Kidney (tissue), 14 donors: ENCODE data around the gene OXLD1. TPM values are rescaled to one million over a fixed set of nuclear protein-coding genes. Genes with fewer than 3 reads are reported as not detected.

Experiments used
- DNase-seq, 5 donors: peaks; one replicate each; pipeline ENCODE4 v3.0.0-alpha.2; 2013 to 2020
- FAIRE-seq: peaks from 2 replicates; lab custom pipeline; 2012; peaks lifted over from hg19 to GRCh38; lab: Jason Lieb, UNC
- H3K27ac ChIP-seq, 2 donors: one replicate each; pipeline ENCODE4 v1.7.0; 2013; ENCODE audit warnings: low read depth in 2 of 2, low read length in 2 of 2, inconsistent platforms in 1 of 2
- H3K27me3 ChIP-seq: one replicate; pipeline ENCODE4 v1.7.1; 2013; ENCODE audit warnings: low read length, inconsistent platforms; ENCODE audit not compliant: control insufficient read depth, insufficient read depth
- H3K36me3 ChIP-seq, 3 donors: one replicate each; pipeline versions ENCODE4 v1.7.0 to v1.7.1; 2013; ENCODE audit warnings: low read length in 3 of 3, control low read depth in 1 of 3, inconsistent platforms in 1 of 3; ENCODE audit not compliant: insufficient read depth in 3 of 3, control insufficient read depth in 2 of 3
- H3K4me1 ChIP-seq, 3 donors: one replicate each; pipeline versions ENCODE4 v1.7.0 to v1.7.1; 2013; ENCODE audit warnings: low read length in 3 of 3, inconsistent platforms in 1 of 3, low read depth in 1 of 3; ENCODE audit not compliant: control insufficient read depth in 2 of 3, insufficient read depth in 2 of 3
- H3K4me3 ChIP-seq, 3 donors: one replicate each; pipeline versions ENCODE4 v1.7.0 to v1.8.1; 2013; ENCODE audit warnings: low read length in 3 of 3, control low read depth in 1 of 3, inconsistent platforms in 1 of 3
- H3K9ac ChIP-seq, 3 donors: one replicate each; pipeline versions ENCODE4 v1.7.0 to v1.7.1; 2013; ENCODE audit warnings: low read length in 3 of 3, control low read depth in 1 of 3, inconsistent platforms in 1 of 3
- H3K9me3 ChIP-seq, 3 donors: one replicate each; pipeline versions ENCODE4 v1.7.0 to v1.7.1; 2013; ENCODE audit warnings: low read length in 3 of 3, control low read depth in 1 of 3, inconsistent platforms in 1 of 3; ENCODE audit not compliant: control insufficient read depth in 2 of 3, insufficient read depth in 1 of 3
- intact Hi-C: fragments of 100-400 bp; cut with DNase I; formaldehyde crosslinking; loops from one replicate; pipeline ENCODE4 v1.11.1; 2022
- polyA plus RNA-seq: library from polyadenylated mRNA; stranded (reverse); fragments of 350-450 nt; fragmentation: Illumina TruSeq; extraction: RNeasy Lipid Tissue Mini Kit (QIAGEN cat#74804); gene quantifications from one replicate; pipeline ENCODE4 v1.2.3, GENCODE V29; 2014; ENCODE audit warnings: low read depth, low replicate concordance; ENCODE audit not compliant: insufficient read depth
- total RNA-seq: library from RNA; stranded (reverse); fragmentation: NEBNext Ultra II Directional; extraction: Animal tissue kit (Norgen Biotek cat#: 25700); gene quantifications from one replicate; pipeline ENCODE4 v1.2.1, GENCODE V29; 2021
- TF ChIP-seq, protein P1 (sequence below): IDR thresholded peaks from 3 replicates; pipeline ENCODE4 v1.5.1; 2012; ENCODE audit warnings: mild to moderate bottlenecking, moderate library complexity, borderline replicate concordance; ENCODE audit not compliant: insufficient read depth; ENCODE audit errors: extremely low read depth
- donor health status: control.
- donor health status: control.
- donor health status: control.
- donor health status: control.
- donor health status: control.
- donor health status: DM: yes; HTN: yes; CAD: no.
- donor health status: Normal renal cell carcinoma (clear cell type).

OXLD1 gene
- total and polyA plus RNA-seq, 2 donors from 2014 or later: 28.2 to 51.9 TPM

DNA sequence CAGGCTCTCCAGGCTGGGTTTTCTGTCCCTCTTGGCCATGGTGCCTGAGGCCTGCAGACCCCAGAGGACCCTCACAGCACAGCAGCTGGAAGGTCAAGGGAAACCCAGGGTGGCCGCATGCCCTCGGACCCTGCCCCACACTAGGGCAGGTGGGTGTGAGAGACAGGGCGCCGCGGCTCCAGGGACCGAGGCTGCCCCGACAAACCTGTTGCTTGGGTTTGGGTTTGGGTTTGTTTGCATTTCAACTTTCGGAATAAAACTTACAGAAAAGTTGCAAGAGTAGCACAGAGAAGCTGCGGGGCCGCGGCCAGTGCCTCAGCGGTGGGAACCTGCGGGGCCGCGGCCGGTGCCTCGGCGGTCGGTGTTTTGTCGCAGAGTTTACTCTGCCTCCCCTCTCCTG lies 25.2 kb upstream of the OXLD1 start:
- Histone ChIP-seq H3K27ac (no peak overlapping the region), H3K36me3 (peaks cover 0 to 49% (median 31%) of the 10 kb centered on the region in 3 donors), H3K4me3 (no peak overlapping the region), H3K9me3 (no peaks in the 10 kb centered on the region), H3K27me3 (no peaks in the 10 kb centered on the region), H3K9ac (no peak overlapping the region), H3K4me1 (no peaks in the 10 kb centered on the region)
- intact Hi-C loops: no loop called here
- TF ChIP-seq, protein P1, sequence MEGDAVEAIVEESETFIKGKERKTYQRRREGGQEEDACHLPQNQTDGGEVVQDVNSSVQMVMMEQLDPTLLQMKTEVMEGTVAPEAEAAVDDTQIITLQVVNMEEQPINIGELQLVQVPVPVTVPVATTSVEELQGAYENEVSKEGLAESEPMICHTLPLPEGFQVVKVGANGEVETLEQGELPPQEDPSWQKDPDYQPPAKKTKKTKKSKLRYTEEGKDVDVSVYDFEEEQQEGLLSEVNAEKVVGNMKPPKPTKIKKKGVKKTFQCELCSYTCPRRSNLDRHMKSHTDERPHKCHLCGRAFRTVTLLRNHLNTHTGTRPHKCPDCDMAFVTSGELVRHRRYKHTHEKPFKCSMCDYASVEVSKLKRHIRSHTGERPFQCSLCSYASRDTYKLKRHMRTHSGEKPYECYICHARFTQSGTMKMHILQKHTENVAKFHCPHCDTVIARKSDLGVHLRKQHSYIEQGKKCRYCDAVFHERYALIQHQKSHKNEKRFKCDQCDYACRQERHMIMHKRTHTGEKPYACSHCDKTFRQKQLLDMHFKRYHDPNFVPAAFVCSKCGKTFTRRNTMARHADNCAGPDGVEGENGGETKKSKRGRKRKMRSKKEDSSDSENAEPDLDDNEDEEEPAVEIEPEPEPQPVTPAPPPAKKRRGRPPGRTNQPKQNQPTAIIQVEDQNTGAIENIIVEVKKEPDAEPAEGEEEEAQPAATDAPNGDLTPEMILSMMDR: no peak
- FAIRE-seq (no peak), DNase-seq (no peak)

DNA sequence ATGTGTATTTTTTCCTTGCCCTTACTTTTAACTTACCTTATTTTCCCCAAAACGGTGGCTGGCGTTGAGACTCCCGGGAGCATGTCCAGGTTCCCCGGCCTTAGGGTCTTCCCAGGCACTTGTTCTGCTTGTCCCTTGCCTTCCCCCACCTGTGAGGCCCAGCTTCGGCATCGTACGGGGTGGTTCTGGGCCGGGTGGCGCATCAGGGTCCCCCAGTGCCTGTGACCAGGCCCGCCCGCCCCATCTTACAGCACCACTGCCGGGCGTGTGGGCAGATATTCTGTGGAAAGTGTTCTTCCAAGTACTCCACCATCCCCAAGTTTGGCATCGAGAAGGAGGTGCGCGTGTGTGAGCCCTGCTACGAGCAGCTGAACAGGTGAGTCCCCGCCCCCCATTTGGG lies 24.8 kb upstream of the OXLD1 start:
- Histone ChIP-seq H3K9me3 (no peaks in the 10 kb centered on the region), H3K27ac (no peak overlapping the region), H3K4me1 (no peaks in the 10 kb centered on the region), H3K9ac (no peak overlapping the region), H3K36me3 (peaks cover 0 to 53% (median 35%) of the 10 kb centered on the region in 3 donors), H3K4me3 (no peak overlapping the region), H3K27me3 (no peaks in the 10 kb centered on the region)
- FAIRE-seq (no peak), DNase-seq (peak in 1 of 5 donors; percentile 71)
- TF ChIP-seq, protein P1: no peak
- intact Hi-C loops: no loop called here

DNA sequence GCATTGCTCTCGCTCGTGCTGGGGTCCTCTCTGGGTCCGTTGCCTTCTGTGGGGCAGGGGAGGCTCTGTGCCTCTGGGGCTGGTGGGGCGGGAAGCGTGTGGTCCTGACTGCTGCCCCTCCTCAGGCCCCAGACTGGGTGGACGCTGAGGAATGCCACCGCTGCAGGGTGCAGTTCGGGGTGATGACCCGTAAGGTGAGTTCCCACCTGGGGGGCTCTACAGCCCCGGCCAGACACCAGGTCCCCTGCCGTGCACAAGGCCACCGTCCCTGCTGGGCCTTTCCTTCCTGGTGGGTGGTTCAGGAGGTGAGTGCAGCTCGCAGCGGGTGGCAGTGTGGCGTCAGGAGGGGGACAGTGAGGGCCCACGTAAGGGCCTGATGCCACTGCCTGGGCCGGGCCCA lies 24.1 kb upstream of the OXLD1 start:
- DNase-seq: no peak
- H3K4me3 ChIP-seq: no peak overlapping the region
- H3K4me1 ChIP-seq: peaks cover 0 to 2% (median under 1%) of the 10 kb centered on the region in 3 donors
- peaks cover 0 to 53% (median 33%) of the 10 kb centered on the region in 3 donors for H3K36me3 ChIP-seq
- H3K27me3 ChIP-seq: no peaks in the 10 kb centered on the region
- intact Hi-C loops: no loop called here
- no peak for FAIRE-seq
- H3K9me3 ChIP-seq: no peaks in the 10 kb centered on the region
- H3K9ac ChIP-seq: no peak overlapping the region
- H3K27ac ChIP-seq: no peak overlapping the region
- TF ChIP-seq, protein P1: no peak

DNA sequence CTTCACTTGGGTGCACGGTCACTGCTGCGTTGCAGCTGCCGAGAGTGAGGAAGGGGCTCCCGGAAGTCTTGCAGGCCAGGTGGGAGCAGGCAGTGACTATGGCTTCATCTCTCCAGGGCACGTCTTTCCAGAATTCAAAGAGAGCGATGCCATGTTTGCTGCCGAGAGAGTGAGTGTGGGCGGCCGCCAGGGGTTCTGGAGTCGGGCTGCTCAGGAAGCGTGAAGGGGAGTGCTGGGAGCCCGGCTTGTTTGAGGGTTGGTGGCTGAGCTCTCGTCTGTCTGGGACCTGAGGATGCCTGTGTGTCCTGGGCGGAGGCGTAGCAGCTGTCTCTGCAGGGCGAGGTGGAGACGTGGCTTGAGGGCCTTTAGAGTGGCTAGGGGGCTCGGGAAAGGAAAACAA lies 23.7 kb upstream of the OXLD1 start:
- Histone ChIP-seq H3K4me1 (peaks cover 0 to 5% (median 4%) of the 10 kb centered on the region in 3 donors), H3K27ac (no peak overlapping the region), H3K27me3 (no peaks in the 10 kb centered on the region), H3K4me3 (no peak overlapping the region), H3K9ac (no peak overlapping the region), H3K9me3 (no peaks in the 10 kb centered on the region), H3K36me3 (peaks cover 0 to 48% (median 32%) of the 10 kb centered on the region in 3 donors)
- DNase-seq: no peak
- FAIRE-seq: no peak
- TF ChIP-seq, protein P1: no peak
- intact Hi-C loops: no loop called here
